Measurements from ENCODE around the gene GBX2. TPM values are rescaled to one million over a fixed set of nuclear protein-coding genes. Genes with fewer than 3 reads are reported as not detected.

GBX2 gene
- total and polyA plus RNA-seq, 3 experiments from 2014 or later: not detected

GRCh38 chr2:236164201-236164924 lies 3.8 kb downstream of the GBX2 start:
- ChIA-PET POLR2A (no interaction called here), CTCF (no interaction called here)
- peaks cover 4% of the 10 kb centered on the region for H3K27me3 ChIP-seq (ENCODE audit: insufficient read depth, low read length, poor library complexity, severe bottlenecking)
- H3K4me3 Mint-ChIP-seq: peak overlapping the region in 3 of 7 donors; percentile 63 to 78 (median 66)
- no peaks in the 10 kb centered on the region for H3K36me3 Mint-ChIP-seq
- H3K4me1 Mint-ChIP-seq: peaks cover 12 to 23% (median 17%) of the 10 kb centered on the region in 3 donors
- H3K27me3 Mint-ChIP-seq: peaks cover 33 to 53% of the 10 kb centered on the region in 2 donors
- no peaks in the 10 kb centered on the region for H3K4me1 ChIP-seq (ENCODE audit: insufficient read depth, low read length)
- no peaks in the 10 kb centered on the region for H3K9me3 ChIP-seq (ENCODE audit: low read length)
- no peak overlapping the region for H3K27ac Mint-ChIP-seq
- H3K9me3 Mint-ChIP-seq: no peaks in the 10 kb centered on the region
- no peak overlapping the region for H3K27ac ChIP-seq (ENCODE audit: low read depth, low read length)
- H3K36me3 ChIP-seq (ENCODE audit: insufficient read depth, low read length): no peaks in the 10 kb centered on the region
- no peak for DNase-seq
- no peak overlapping the region for H3K4me3 ChIP-seq (ENCODE audit: low read length)

GRCh38 chr2:236163471-236164200 lies 4.5 kb downstream of the GBX2 start:
- POLR2A ChIA-PET: no interaction called here
- Histone ChIP-seq H3K36me3 (ENCODE audit: insufficient read depth, low read length) (no peaks in the 10 kb centered on the region), H3K27me3 (ENCODE audit: insufficient read depth, low read length, poor library complexity, severe bottlenecking) (peaks cover 4% of the 10 kb centered on the region), H3K4me3 (ENCODE audit: low read length) (no peak overlapping the region), H3K4me1 (ENCODE audit: insufficient read depth, low read length) (no peaks in the 10 kb centered on the region), H3K27ac (ENCODE audit: low read depth, low read length) (no peak overlapping the region), H3K9me3 (ENCODE audit: low read length) (no peaks in the 10 kb centered on the region)
- no peaks in the 10 kb centered on the region for H3K9me3 Mint-ChIP-seq
- H3K4me3 Mint-ChIP-seq: peak overlapping the region in 1 of 7 donors; percentile 27
- H3K27me3 Mint-ChIP-seq: peaks cover 29 to 50% of the 10 kb centered on the region in 2 donors
- peaks cover 12 to 23% (median 17%) of the 10 kb centered on the region in 3 donors for H3K4me1 Mint-ChIP-seq
- CTCF ChIA-PET: no interaction called here
- no peaks in the 10 kb centered on the region for H3K36me3 Mint-ChIP-seq
- no peak overlapping the region for H3K27ac Mint-ChIP-seq
- DNase-seq: no peak

GRCh38 chr2:236162882-236163470 lies 5.2 kb downstream of the GBX2 start:
- no peak for DNase-seq
- Histone ChIP-seq H3K27me3 (ENCODE audit: insufficient read depth, low read length, poor library complexity, severe bottlenecking) (peaks cover 4% of the 10 kb centered on the region), H3K27ac (ENCODE audit: low read depth, low read length) (no peak overlapping the region), H3K4me3 (ENCODE audit: low read length) (no peak overlapping the region), H3K36me3 (ENCODE audit: insufficient read depth, low read length) (no peaks in the 10 kb centered on the region), H3K4me1 (ENCODE audit: insufficient read depth, low read length) (no peaks in the 10 kb centered on the region), H3K9me3 (ENCODE audit: low read length) (no peaks in the 10 kb centered on the region)
- Mint-ChIP-seq H3K36me3 (no peaks in the 10 kb centered on the region), H3K4me3 (no peak overlapping the region), H3K27me3 (peaks cover 32 to 56% of the 10 kb centered on the region in 2 donors), H3K27ac (no peak overlapping the region), H3K9me3 (no peaks in the 10 kb centered on the region), H3K4me1 (peaks cover 14 to 23% (median 17%) of the 10 kb centered on the region in 3 donors)
- POLR2A ChIA-PET: no interaction called here
- CTCF ChIA-PET: no interaction called here

- no peak overlapping the region for H3K27ac ChIP-seq (ENCODE audit: low read depth, low read length)
- peak overlapping the region in 1 of 7 donors; percentile 61 for H3K4me3 Mint-ChIP-seq
- H3K4me1 Mint-ChIP-seq: peaks cover 14 to 23% (median 17%) of the 10 kb centered on the region in 3 donors
- no peaks in the 10 kb centered on the region for H3K4me1 ChIP-seq (ENCODE audit: insufficient read depth, low read length)
- DNase-seq: no peak
- no peaks in the 10 kb centered on the region for H3K9me3 ChIP-seq (ENCODE audit: low read length)
- H3K27me3 Mint-ChIP-seq: peaks cover 40 to 64% of the 10 kb centered on the region in 2 donors
- no peak overlapping the region for H3K4me3 ChIP-seq (ENCODE audit: low read length)
- H3K27ac Mint-ChIP-seq: no peak overlapping the region
- H3K36me3 Mint-ChIP-seq: no peaks in the 10 kb centered on the region
- CTCF ChIA-PET: no interaction called here
- POLR2A ChIA-PET: no interaction called here
- no peaks in the 10 kb centered on the region for H3K36me3 ChIP-seq (ENCODE audit: insufficient read depth, low read length)
- no peaks in the 10 kb centered on the region for H3K9me3 Mint-ChIP-seq
- peaks cover 4% of the 10 kb centered on the region for H3K27me3 ChIP-seq (ENCODE audit: insufficient read depth, low read length, poor library complexity, severe bottlenecking)
These were observed 5.9 kb downstream of the GBX2 start for GRCh38 chr2:236162031-236162845.

GRCh38 chr2:236161531-236161930 lies 6.7 kb downstream of the GBX2 start:
- peaks cover 10 to 18% (median 13%) of the 10 kb centered on the region in 3 donors for H3K4me1 Mint-ChIP-seq
- H3K36me3 ChIP-seq (ENCODE audit: insufficient read depth, low read length): no peaks in the 10 kb centered on the region
- no peak for DNase-seq
- H3K9me3 Mint-ChIP-seq: no peaks in the 10 kb centered on the region
- no peaks in the 10 kb centered on the region for H3K9me3 ChIP-seq (ENCODE audit: low read length)
- ChIA-PET POLR2A (no interaction called here), CTCF (no interaction called here)
- peaks cover 4% of the 10 kb centered on the region for H3K27me3 ChIP-seq (ENCODE audit: insufficient read depth, low read length, poor library complexity, severe bottlenecking)
- peaks cover 37 to 66% of the 10 kb centered on the region in 2 donors for H3K27me3 Mint-ChIP-seq
- H3K27ac Mint-ChIP-seq: no peak overlapping the region
- H3K4me3 ChIP-seq (ENCODE audit: low read length): no peak overlapping the region
- H3K4me1 ChIP-seq (ENCODE audit: insufficient read depth, low read length): no peaks in the 10 kb centered on the region
- H3K4me3 Mint-ChIP-seq: peak overlapping the region in 1 of 7 donors; percentile 61
- no peaks in the 10 kb centered on the region for H3K36me3 Mint-ChIP-seq
- H3K27ac ChIP-seq (ENCODE audit: low read depth, low read length): no peak overlapping the region

- POLR2A ChIA-PET: no interaction called here
- DNase-seq: no peak
- Mint-ChIP-seq H3K4me1 (peaks cover 6 to 13% (median 8%) of the 10 kb centered on the region in 3 donors), H3K36me3 (no peaks in the 10 kb centered on the region), H3K4me3 (no peak overlapping the region), H3K27me3 (peaks cover 32 to 63% of the 10 kb centered on the region in 2 donors), H3K27ac (no peak overlapping the region), H3K9me3 (no peaks in the 10 kb centered on the region)
- no peaks in the 10 kb centered on the region for H3K36me3 ChIP-seq (ENCODE audit: insufficient read depth, low read length)
- H3K4me3 ChIP-seq (ENCODE audit: low read length): no peak overlapping the region
- H3K27ac ChIP-seq (ENCODE audit: low read depth, low read length): no peak overlapping the region
- H3K4me1 ChIP-seq (ENCODE audit: insufficient read depth, low read length): no peaks in the 10 kb centered on the region
- peaks cover 4% of the 10 kb centered on the region for H3K27me3 ChIP-seq (ENCODE audit: insufficient read depth, low read length, poor library complexity, severe bottlenecking)
- H3K9me3 ChIP-seq (ENCODE audit: low read length): no peaks in the 10 kb centered on the region
- CTCF ChIA-PET: no interaction called here
These were observed 7.1 kb downstream of the GBX2 start for GRCh38 chr2:236161082-236161462.

GRCh38 chr2:236160366-236161081 lies 7.7 kb downstream of the GBX2 start:
- H3K4me3 Mint-ChIP-seq: no peak overlapping the region
- H3K27ac Mint-ChIP-seq: no peak overlapping the region
- no peaks in the 10 kb centered on the region for H3K9me3 Mint-ChIP-seq
- no peaks in the 10 kb centered on the region for H3K9me3 ChIP-seq (ENCODE audit: low read length)
- H3K4me3 ChIP-seq (ENCODE audit: low read length): no peak overlapping the region
- H3K36me3 Mint-ChIP-seq: no peaks in the 10 kb centered on the region
- H3K4me1 ChIP-seq (ENCODE audit: insufficient read depth, low read length): no peaks in the 10 kb centered on the region
- ChIA-PET POLR2A (no interaction called here), CTCF (no interaction called here)
- H3K27ac ChIP-seq (ENCODE audit: low read depth, low read length): no peak overlapping the region
- H3K36me3 ChIP-seq (ENCODE audit: insufficient read depth, low read length): no peaks in the 10 kb centered on the region
- peaks cover 5 to 12% (median 7%) of the 10 kb centered on the region in 3 donors for H3K4me1 Mint-ChIP-seq
- H3K27me3 ChIP-seq (ENCODE audit: insufficient read depth, low read length, poor library complexity, severe bottlenecking): peaks cover 4% of the 10 kb centered on the region
- H3K27me3 Mint-ChIP-seq: peaks cover 33 to 59% of the 10 kb centered on the region in 2 donors
- no peak for DNase-seq

Data from CD8-positive, alpha-beta memory T cell (primary cell).